GM12801 (cell line): ENCODE results near the gene ZFYVE27.

Experiments used
- CTCF ChIP-seq: IDR thresholded peaks from one replicate; pipeline ENCODE4 v1.5.1; 2011; ENCODE audit warnings: control low read depth; ENCODE audit not compliant: insufficient read length; ENCODE audit errors: extremely low read depth

The ZFYVE27 gene

GRCh38 chr10:97713826-97714400, 23.0 kb upstream of the ZFYVE27 start:
- no peak for TF ChIP-seq CTCF

- TF ChIP-seq CTCF = no peak
These were observed 22.3 kb upstream of the ZFYVE27 start for GRCh38 chr10:97714401-97715258.

- no peak for TF ChIP-seq CTCF
These were observed 21.6 kb upstream of the ZFYVE27 start for GRCh38 chr10:97715259-97715874.

GRCh38 chr10:97717627-97718026, 19.3 kb upstream of the ZFYVE27 start:
- TF ChIP-seq CTCF = no peak

- TF ChIP-seq CTCF = no peak
These were observed 18.8 kb upstream of the ZFYVE27 start for GRCh38 chr10:97718178-97718577.

- no peak for TF ChIP-seq CTCF
These were observed 18.2 kb upstream of the ZFYVE27 start for GRCh38 chr10:97718659-97719142.

GRCh38 chr10:97719602-97720001, 17.3 kb upstream of the ZFYVE27 start:
- TF ChIP-seq CTCF = no peak
